ENCODE data around the gene NEURL1B. TPM values are rescaled to one million over a fixed set of nuclear protein-coding genes. Genes with fewer than 3 reads are reported as not detected.

The NEURL1B gene
- total and polyA plus RNA-seq, 10 of the 15 experiments (the other 5 are each of a cell fraction or from before 2014, with no cell fraction given), result 0.04 to 0.28 (median 0.05) TPM; not detected in 4

GRCh38 chr5:172630082-172630481, 11.0 kb upstream of the NEURL1B start (continued):
- no peak for TF ChIP-seq ZNF687 (IDR thresholded peaks at IDR 0.05)

GRCh38 chr5:172630482-172630881, 10.6 kb upstream of the NEURL1B start:
- Histone ChIP-seq H3K27ac (ENCODE audit: control insufficient read depth, insufficient read depth) (no peak overlapping the region), H3K79me2 (ENCODE audit: control insufficient read depth, insufficient read depth, low read length) (no peaks in the 10 kb centered on the region), H3K9ac (ENCODE audit: control insufficient read depth, insufficient read depth, low read length) (no peak overlapping the region), H2AFZ (ENCODE audit: control insufficient read depth, low read depth, low read length) (no peak overlapping the region), H3K36me3 (ENCODE audit: control insufficient read depth in 2 of 2, insufficient read depth in 2 of 2, low read length in 1 of 2) (no peaks in the 10 kb centered on the region), H4K20me1 (ENCODE audit: control insufficient read depth, insufficient read depth) (no peaks in the 10 kb centered on the region), H3K4me1 (ENCODE audit: control insufficient read depth, insufficient read depth, low read length) (no peaks in the 10 kb centered on the region), H3K27me3 (replicated peaks in 1 of 2; ENCODE audit: control insufficient read depth in 2 of 2, insufficient read depth in 2 of 2, low read length in 1 of 2) (peaks cover 0 to 3% of the 10 kb centered on the region in 2 experiments; a peak in 3 of 4 replicates), H3K9me3 (replicated peaks; ENCODE audit: control insufficient read depth, insufficient read depth, low read length) (no peaks in the 10 kb centered on the region), H3K4me3 (no peak overlapping the region), H3K4me2 (ENCODE audit: control insufficient read depth, insufficient read depth) (no peak overlapping the region)
- DNase-seq (ENCODE audit: low read depth, low spot score) (no peak), ATAC-seq (no peak), FAIRE-seq (no peak)
- ChIA-PET POLR2A (no interaction called here), CTCF (no interaction called here), RAD21 (ENCODE audit: unreplicated experiment) (no interaction called here), SMC1A (ENCODE audit: uncharacterized antibody, unreplicated experiment) (no interaction called here)
- in situ Hi-C loops (cut with MboI) (no loop called here), intact Hi-C loops (cut with micrococcal nuclease; ENCODE audit: unreplicated experiment) (no loop called here)
- 11% methylated on average over 6 of the region's 6 CpGs for WGBS (ENCODE audit: insufficient coverage, insufficient replicate concordance, low lambda C conversion rate, missing lambda C conversion rate)
- TF ChIP-seq MTA3 (IDR thresholded peaks at IDR 0.05; ENCODE audit: borderline replicate concordance, low read length) (no peak), NR2C2 (IDR thresholded peaks at IDR 0.05; ENCODE audit: borderline replicate concordance, control insufficient read depth, insufficient read length, low read depth) (no peak), SIN3A (IDR thresholded peaks at IDR 0.05; ENCODE audit: low read depth, low read length) (no peak), FOXK2 (IDR thresholded peaks at IDR 0.05) (no peak), FOS (IDR thresholded peaks at IDR 0.05; ENCODE audit: borderline replicate concordance, extremely low read depth, insufficient read length) (no peak), CBFB (IDR thresholded peaks at IDR 0.05; ENCODE audit: low read depth) (no peak), RFX5 (IDR thresholded peaks at IDR 0.05; ENCODE audit: low read depth, low read length) (no peak), BCL3 (IDR thresholded peaks at IDR 0.05; ENCODE audit: borderline replicate concordance, insufficient read depth, low read depth, low read length, poor library complexity, severe bottlenecking) (no peak), EGR1 (IDR thresholded peaks at IDR 0.05; ENCODE audit: borderline replicate concordance in 1 of 2, low read depth in 2 of 2, low read length in 2 of 2) (no peak), BRCA1 (IDR thresholded peaks at IDR 0.05; ENCODE audit: low read depth, low read length) (no peak), BHLHE40 (IDR thresholded peaks at IDR 0.05; ENCODE audit: borderline replicate concordance in 1 of 2, low read depth in 2 of 2, low read length in 1 of 2) (peak in 1 of 2 experiments; percentile 39; a peak in 1 of 4 replicates), CBX5 (IDR thresholded peaks at IDR 0.05; ENCODE audit: low read depth) (no peak), KLF5 (IDR thresholded peaks at IDR 0.05; ENCODE audit: partially characterized antibody) (no peak), RAD51 (IDR thresholded peaks at IDR 0.05) (peak; percentile 67; the same call in 1 of the 2 replicates), USF1 (IDR thresholded peaks at IDR 0.05; ENCODE audit: borderline replicate concordance, extremely low read length, insufficient read depth, low read depth, low read length) (no peak)
- no TSS peak for BruUV-seq (replicated peaks)
